H1 (cell line): ENCODE measurements around the gene DDX51. TPM values are rescaled to one million over a fixed set of nuclear protein-coding genes. Genes with fewer than 3 reads are reported as not detected.
"Not testable (repeated sequence)": the region's sequence is repeated elsewhere in the genome, so short reads cannot be mapped to it uniquely, and the experiment has no call there.

Experiments used
- CTCF ChIA-PET: fragments of 300-600 bp; sonication (Branson Sonifier 250); formaldehyde crosslinking; loops from one replicate; lab custom pipeline; 2021; ENCODE audit not compliant: partially characterized antibody; lab: Charles Lee
- POLR2A ChIA-PET: fragments of 300-600 bp; sonication (Branson Sonifier 250); formaldehyde crosslinking; loops from one replicate; lab custom pipeline; 2021; ENCODE audit warnings: inconsistent platforms; ENCODE audit not compliant: partially characterized antibody; lab: Charles Lee
- DNase-seq, 2 experiments: peaks; one replicate each; pipeline versions ENCODE4 v3.0.0 to v3.0.0-alpha.2; 2010 to 2022; ENCODE audit warnings: low spot score in 2 of 2, low read depth in 1 of 2, mixed read lengths in 1 of 2
- FAIRE-seq: peaks from 2 replicates; lab custom pipeline; 2011; peaks lifted over from hg19 to GRCh38; lab: Jason Lieb, UNC
- H2AFZ ChIP-seq: 2 replicates; pipeline ENCODE4 v1.8.1; 2012; ENCODE audit warnings: low read length, inconsistent platforms
- H2AK5ac ChIP-seq: 2 replicates; pipeline ENCODE4 v1.6.1; 2013; ENCODE audit warnings: low read depth, low read length
- H2BK120ac ChIP-seq: replicated peaks from 2 replicates; pipeline ENCODE3; 2013; ENCODE audit warnings: low read depth, low read length, inconsistent platforms
- H2BK12ac ChIP-seq: 2 replicates; pipeline ENCODE4 v1.6.1; 2013; ENCODE audit warnings: low read depth, low read length
- H2BK15ac ChIP-seq: 2 replicates; pipeline ENCODE4 v1.6.1; 2013; ENCODE audit warnings: low read length
- H2BK20ac ChIP-seq: 2 replicates; pipeline ENCODE4 v1.6.1; 2013; ENCODE audit warnings: low read length
- H2BK5ac ChIP-seq: 2 replicates; pipeline ENCODE4 v1.6.1; 2013; ENCODE audit warnings: low read depth, low read length
- H3K14ac ChIP-seq: 2 replicates; pipeline ENCODE4 v1.6.1; 2013; ENCODE audit warnings: inconsistent platforms; ENCODE audit not compliant: insufficient read length
- H3K18ac ChIP-seq: 2 replicates; pipeline ENCODE4 v1.6.1; 2013; ENCODE audit warnings: low read length; ENCODE audit errors: extremely low read depth
- H3K23ac ChIP-seq: 2 replicates; pipeline ENCODE4 v1.6.1; 2013; ENCODE audit warnings: inconsistent platforms; ENCODE audit not compliant: insufficient read length
- H3K23me2 ChIP-seq: 2 replicates; pipeline ENCODE4 v1.6.1; 2013; ENCODE audit warnings: low read depth, low read length
- H3K27ac ChIP-seq: 2 replicates; pipeline ENCODE4 v1.6.1; 2011; ENCODE audit warnings: low read depth, low read length, inconsistent platforms
- H3K27me3 ChIP-seq, 4 experiments: replicated peaks in 1 of 4; 1 replicate in 1 of 4; 2 replicates in 3 of 4; pipeline versions ENCODE4 v1.6.1 to v1.8.1; 2011 to 2013; ENCODE audit warnings: low read length in 3 of 4, mild to moderate bottlenecking in 3 of 4, inconsistent platforms in 2 of 4, mixed read lengths in 2 of 4, moderate library complexity in 1 of 4; ENCODE audit not compliant: control insufficient read depth in 3 of 4, insufficient read depth in 3 of 4; ENCODE audit errors: extremely low read depth in 1 of 4
- H3K36me3 ChIP-seq, 4 experiments: 2 replicates each; pipeline versions ENCODE4 v1.6.1 to v1.8.1; 2011 to 2013; ENCODE audit warnings: mild to moderate bottlenecking in 4 of 4, low read length in 3 of 4, moderate library complexity in 2 of 4, control low read depth in 1 of 4, inconsistent platforms in 1 of 4; ENCODE audit not compliant: insufficient read depth in 4 of 4, control insufficient read depth in 2 of 4
- H3K4ac ChIP-seq: replicated peaks from 2 replicates; pipeline ENCODE3; 2013; ENCODE audit warnings: low read length, low read depth, mixed read lengths, inconsistent platforms; ENCODE audit not compliant: insufficient read length
- H3K4me1 ChIP-seq, 4 experiments: replicated peaks in 1 of 4; 1 replicate in 1 of 4; 2 replicates in 3 of 4; pipeline versions ENCODE4 v1.6.1 to v1.8.1; 2011 to 2013; ENCODE audit warnings: low read length in 3 of 4, inconsistent platforms in 2 of 4, mixed read lengths in 1 of 4; ENCODE audit not compliant: insufficient read depth in 4 of 4, control insufficient read depth in 3 of 4
- H3K4me2 ChIP-seq, 2 experiments: 2 replicates each; pipeline versions ENCODE4 v1.6.1 to v1.8.1; 2011 to 2013; ENCODE audit warnings: low read depth in 2 of 2, low read length in 2 of 2, control low read depth in 1 of 2, inconsistent platforms in 1 of 2, mild to moderate bottlenecking in 1 of 2; ENCODE audit not compliant: insufficient read depth in 1 of 2
- H3K4me3 ChIP-seq, 4 experiments: fragments of 200-600, 300-600 bp in 1 of 4; sonication (generic), shearing (Covaris generic), sonication (Bioruptor Twin) in 1 of 4; 2 replicates each; pipeline versions ENCODE4 v1.5.1 to v1.8.1; 2011 to 2016; ENCODE audit warnings: low read length in 4 of 4, low read depth in 3 of 4, control low read depth in 2 of 4, inconsistent platforms in 2 of 4, mild to moderate bottlenecking in 2 of 4, mixed read lengths in 1 of 4, moderate library complexity in 1 of 4; ENCODE audit not compliant: insufficient read depth in 2 of 4; ENCODE audit errors: extremely low read depth in 1 of 4
- H3K56ac ChIP-seq: replicated peaks from 2 replicates; pipeline ENCODE3; 2013; ENCODE audit warnings: low read depth, mild to moderate bottlenecking, mixed read lengths, low read length, inconsistent platforms; ENCODE audit not compliant: insufficient read length
- H3K79me1 ChIP-seq: 2 replicates; pipeline ENCODE4 v1.6.1; 2013; ENCODE audit warnings: low read depth, low read length, control low read depth
- H3K79me2 ChIP-seq, 2 experiments: 2 replicates each; pipeline versions ENCODE4 v1.6.1 to v1.8.1; 2012 to 2013; ENCODE audit warnings: low read length in 2 of 2, mild to moderate bottlenecking in 2 of 2, inconsistent platforms in 1 of 2; ENCODE audit not compliant: insufficient read depth in 2 of 2, control insufficient read depth in 1 of 2
- H3K9ac ChIP-seq, 4 experiments: replicated peaks in 1 of 4; 1 replicate in 1 of 4; 2 replicates in 3 of 4; pipeline versions ENCODE4 v1.6.1 to v1.8.1; 2011 to 2013; ENCODE audit warnings: low read depth in 3 of 4, low read length in 3 of 4, control low read depth in 2 of 4, mild to moderate bottlenecking in 2 of 4, moderate library complexity in 2 of 4, inconsistent platforms in 1 of 4; ENCODE audit errors: extremely low read depth in 1 of 4
- H3K9me3 ChIP-seq, 2 experiments: 2 replicates each; pipeline versions ENCODE4 v1.6.1 to v1.8.1; 2012 to 2013; ENCODE audit warnings: mild to moderate bottlenecking in 2 of 2, moderate library complexity in 2 of 2, control low read depth in 1 of 2, inconsistent platforms in 1 of 2, low read depth in 1 of 2, low read length in 1 of 2, mixed read lengths in 1 of 2; ENCODE audit not compliant: insufficient read depth in 2 of 2
- H4K20me1 ChIP-seq, 2 experiments: replicated peaks in 1 of 2; 2 replicates each; pipeline versions ENCODE3 to v1.8.1; 2011 to 2013; ENCODE audit warnings: inconsistent platforms in 2 of 2, low read length in 2 of 2, mild to moderate bottlenecking in 1 of 2; ENCODE audit not compliant: insufficient read depth in 2 of 2, control insufficient read depth in 1 of 2
- H4K5ac ChIP-seq: 2 replicates; pipeline ENCODE4 v1.6.1; 2013; ENCODE audit warnings: low read length, low read depth, mixed read lengths, inconsistent platforms; ENCODE audit not compliant: insufficient read length
- H4K8ac ChIP-seq: 2 replicates; pipeline ENCODE4 v1.8.0; 2013; ENCODE audit warnings: mild to moderate bottlenecking, moderate library complexity, low read length, inconsistent platforms; ENCODE audit not compliant: insufficient read depth; ENCODE audit errors: extremely low read depth
- H4K91ac ChIP-seq: replicated peaks from 2 replicates; pipeline ENCODE3; 2013; ENCODE audit warnings: low read length, mixed read lengths, inconsistent platforms; ENCODE audit not compliant: insufficient read length
- WGBS, 2 experiments: shearing (Covaris generic) in 1 of 2; methylation state at CpG; one replicate each; pipeline versions ENCODE4 v1.1.6 to v1.1.7; 2013 to 2015; ENCODE audit warnings: low lambda C conversion rate in 2 of 2, mixed read lengths in 2 of 2, inconsistent platforms in 1 of 2, low coverage in 1 of 2, missing lambda C conversion rate in 1 of 2; ENCODE audit not compliant: insufficient replicate concordance in 2 of 2, insufficient coverage in 1 of 2, insufficient read length in 1 of 2; ENCODE audit errors: extremely low coverage in 1 of 2, missing lambda C conversion rate in 1 of 2; 5-methylcytosine and 5-hydroxymethylcytosine counted together
- polyA plus RNA-seq, 7 experiments: library from polyadenylated mRNA; depleted of rRNA in 3 of 7; stranded (reverse) in 5 of 7; unstranded in 2 of 7; fragments of >200 nt in 5 of 7; fragments of 200-250 nt in 2 of 7; gene quantifications; 1 replicate in 5 of 7; 2 replicates in 1 of 7; 4 replicates in 1 of 7; pipeline versions ENCODE4 v1.2.1 to v1.2.3, GENCODE V29; 2011 to 2013; ENCODE audit warnings: missing spikeins in 2 of 7, mixed read lengths in 2 of 7
- total RNA-seq: library from RNA; stranded (reverse); fragmentation: NEBNext Ultra II Directional; extraction: Animal tissue kit (Norgen Biotek cat#: 25700); gene quantifications from 2 replicates; pipeline ENCODE4 v1.2.1, GENCODE V29; 2021

The DDX51 gene
- total and polyA plus RNA-seq, 2 of the 8 experiments (the other 6 are each of a cell fraction or from before 2014, with no cell fraction given), result 11.2 to 24.4 TPM

GRCh38 chr12:132134653-132135183 lies 9.4 kb downstream of the DDX51 start:
- CTCF ChIA-PET, result interaction anchor here (1.4 to 2.7 kb wide), 3 partner anchors 8 to 280 kb away, joined by 4 to 7 read pairs (median 6); no protein-coding TSS in a partner anchor
- FAIRE-seq, H2AFZ ChIP-seq, H3K4me2 ChIP-seq, H3K4me3 ChIP-seq, H4K91ac ChIP-seq, H3K14ac ChIP-seq, H3K18ac ChIP-seq, H2BK120ac ChIP-seq, H3K23ac ChIP-seq, H3K4ac ChIP-seq, H3K27me3 ChIP-seq, H3K9ac ChIP-seq, H3K27ac ChIP-seq, H2BK5ac ChIP-seq, H3K23me2 ChIP-seq, DNase-seq, H4K20me1 ChIP-seq, H3K79me1 ChIP-seq, H3K4me1 ChIP-seq, H4K8ac ChIP-seq, H2BK20ac ChIP-seq, H4K5ac ChIP-seq, H3K9me3 ChIP-seq, H3K56ac ChIP-seq, H2AK5ac ChIP-seq, H2BK12ac ChIP-seq, H2BK15ac ChIP-seq, H3K79me2 ChIP-seq: not testable (repeated sequence)
- no CpG with 5 or more reads among the region's 39 CpGs for WGBS, 2 experiments
- H3K36me3 ChIP-seq, result peaks cover 2 to 11% (median 7%) of the 10 kb centered on the region in 4 experiments; a peak in 6 of 8 replicates
- POLR2A ChIA-PET, result interaction anchor here (2.7 kb wide), 1 partner anchor 8 kb away, joined by 15 read pairs; the partner anchor contains the start of gene DDX51
